Stimulated activated naive CD4-positive, alpha-beta T cell treated with Interleukin-2 at 50 U/mL for 16 hours (primary cell): Measurements from ENCODE around the gene FBXO34.
"Not testable (repeated sequence)": the region's sequence is repeated elsewhere in the genome, so short reads cannot be mapped to it uniquely, and the experiment has no call there.

Source experiments
- DNase-seq: peaks from one replicate; lab custom pipeline; 2025; lab: John Stamatoyannopoulos, UW

The FBXO34 gene

GRCh38 chr14:55312379-55313030 is 41.3 kb downstream of the FBXO34 start:
- DNase-seq, result not testable (repeated sequence)

GRCh38 chr14:55313480-55313879 is 42.3 kb downstream of the FBXO34 start:
- no peak for DNase-seq

GRCh38 chr14:55314449-55314848 is 43.2 kb downstream of the FBXO34 start:
- no peak for DNase-seq

GRCh38 chr14:55316564-55316963 is 45.3 kb downstream of the FBXO34 start:
- DNase-seq, result no peak

GRCh38 chr14:55317542-55318306 is 46.5 kb downstream of the FBXO34 start:
- no peak for DNase-seq

- DNase-seq, result no peak
Measured at GRCh38 chr14:55318694-55319093, 47.5 kb downstream of the FBXO34 start.

GRCh38 chr14:55323910-55324309 is 52.7 kb downstream of the FBXO34 start:
- no peak for DNase-seq

- no peak for DNase-seq
Measured at GRCh38 chr14:55324812-55325211, 53.6 kb downstream of the FBXO34 start.

- DNase-seq, result no peak
Measured at GRCh38 chr14:55327179-55327578, 56.0 kb downstream of the FBXO34 start.

GRCh38 chr14:55328317-55328716 is 57.1 kb downstream of the FBXO34 start:
- DNase-seq, result no peak

GRCh38 chr14:55329999-55330710 is 58.9 kb downstream of the FBXO34 start:
- DNase-seq, result peak; percentile 65

GRCh38 chr14:55332654-55333570 is 61.7 kb downstream of the FBXO34 start:
- no peak for DNase-seq

GRCh38 chr14:55333711-55334485 is 62.7 kb downstream of the FBXO34 start:
- no peak for DNase-seq

- no peak for DNase-seq
Measured at GRCh38 chr14:55336162-55336561, 64.9 kb downstream of the FBXO34 start.

GRCh38 chr14:55336691-55337090 is 65.5 kb downstream of the FBXO34 start:
- DNase-seq, result no peak

- peak; percentile 33 for DNase-seq
Measured at GRCh38 chr14:55339770-55340169, 68.5 kb downstream of the FBXO34 start.

GRCh38 chr14:55340482-55340881 is 69.3 kb downstream of the FBXO34 start:
- no peak for DNase-seq

- no peak for DNase-seq
Measured at GRCh38 chr14:55341781-55342180, 70.6 kb downstream of the FBXO34 start.

GRCh38 chr14:55344582-55345163 is 73.5 kb downstream of the FBXO34 start:
- not testable (repeated sequence) for DNase-seq

GRCh38 chr14:55347040-55347439 is 75.8 kb downstream of the FBXO34 start:
- no peak for DNase-seq

GRCh38 chr14:55347748-55348147 is 76.5 kb downstream of the FBXO34 start:
- DNase-seq, result no peak
